ENCODE data around the gene RBL1. TPM values are rescaled to one million over a fixed set of nuclear protein-coding genes. Genes with fewer than 3 reads are reported as not detected.

RBL1 gene
- total and polyA plus RNA-seq, 2 of the 4 experiments (the other 2 are of a cell fraction), result 3.3 to 7.5 TPM

DNA sequence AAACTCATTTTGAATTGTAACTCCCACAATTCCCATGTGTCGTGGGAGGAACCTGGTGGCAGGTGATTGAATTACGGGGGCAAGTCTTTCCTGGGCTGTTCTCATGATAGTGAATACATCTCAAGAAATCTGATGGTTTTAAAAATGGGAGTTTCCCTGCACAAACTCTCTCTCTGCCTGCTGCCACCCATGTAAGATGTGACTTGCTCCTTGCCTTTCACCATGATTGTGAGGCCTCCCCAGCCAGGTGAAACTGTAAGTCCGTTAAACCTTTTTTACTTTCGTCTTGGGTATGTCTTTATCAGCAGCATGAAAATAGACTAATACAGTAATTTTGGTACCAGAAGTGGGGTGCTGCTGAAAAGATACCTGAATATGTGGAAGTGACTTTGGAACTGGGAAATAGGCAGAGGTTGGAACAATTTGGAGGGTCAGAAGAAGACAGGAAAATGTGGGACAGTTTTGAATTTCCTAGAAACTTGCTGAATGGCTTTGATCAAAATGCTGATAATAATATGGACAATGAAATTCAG is 102.9 kb downstream of the RBL1 start:
- Histone ChIP-seq H3K27me3 (ENCODE audit: control insufficient read depth, insufficient read depth, low read length) (no peaks in the 10 kb centered on the region), H2AK5ac (ENCODE audit: low read depth, low read length) (no peak overlapping the region), H3K56ac (ENCODE audit: extremely low read depth, insufficient read depth, low read length) (no peak overlapping the region), H4K8ac (ENCODE audit: low read depth in 2 of 2, low read length in 2 of 2) (no peak overlapping the region), H2AK9ac (replicated peaks; ENCODE audit: low read depth, low read length, poor library complexity) (no peak overlapping the region), H4K5ac (ENCODE audit: low read depth, low read length) (no peak overlapping the region), H3K4me3 (ENCODE audit: insufficient read depth, low read depth, low read length) (no peak overlapping the region), H3K4me2 (ENCODE audit: low read depth, low read length) (no peak overlapping the region), H2BK120ac (ENCODE audit: low read depth, low read length) (no peak overlapping the region), H4K91ac (ENCODE audit: insufficient read depth, low read depth, low read length) (no peak overlapping the region), H3K36me3 (ENCODE audit: control insufficient read depth, insufficient read depth, low read length) (peaks cover 1% of the 10 kb centered on the region; the same call in 1 of the 2 replicates), H3K9me3 (ENCODE audit: control insufficient read depth, insufficient read depth, low read length) (peaks cover 2% of the 10 kb centered on the region), H3K23ac (ENCODE audit: low read depth, low read length) (no peak overlapping the region), H3K9ac (ENCODE audit: low read depth, low read length) (no peak overlapping the region), H3K9me1 (ENCODE audit: insufficient read depth, low read length) (no peaks in the 10 kb centered on the region), H2BK20ac (ENCODE audit: low read depth, low read length) (no peak overlapping the region), H3K79me1 (ENCODE audit: low read depth in 1 of 2, low read length in 2 of 2) (no peaks in the 10 kb centered on the region), H2AFZ (replicated peaks; ENCODE audit: low read length, poor library complexity) (no peak overlapping the region), H3K18ac (ENCODE audit: low read depth, low read length) (no peak overlapping the region), H3K4me1 (ENCODE audit: control insufficient read depth, insufficient read depth, low read length) (no peaks in the 10 kb centered on the region), H3K4ac (ENCODE audit: low read depth, low read length) (no peak overlapping the region), H2BK15ac (ENCODE audit: low read depth, low read length) (no peak overlapping the region), H3K27ac (ENCODE audit: insufficient read depth, low read length) (no peak overlapping the region), H2BK5ac (ENCODE audit: low read depth, low read length, poor library complexity, severe bottlenecking) (no peak overlapping the region), H4K20me1 (ENCODE audit: insufficient read depth, low read length) (no peaks in the 10 kb centered on the region), H3K14ac (replicated peaks; ENCODE audit: low read depth, low read length) (no peak overlapping the region)
- intact Hi-C loops (cut with micrococcal nuclease) (no loop called here), dilution Hi-C loops (cut with HindIII; ENCODE audit: low sequenced_read_pairs, unreplicated experiment) (no loop called here), in situ Hi-C loops (cut with MboI; ENCODE audit: low sequenced_read_pairs) (no loop called here)
- WGBS, 2 experiments (ENCODE audit: extremely low coverage in 2 of 2, insufficient read length in 1 of 2), result no CpG with 5 or more reads among the region's 4 CpGs
- POLR2A ChIA-PET (ENCODE audit: unreplicated experiment), result no interaction called here
- ATAC-seq (ENCODE audit: low read depth) (no peak), DNase-seq (no peak)
- no TSS peak for BruUV-seq (replicated peaks)
- CTCF ChIA-PET, result no interaction called here
- TF ChIP-seq, protein P1, sequence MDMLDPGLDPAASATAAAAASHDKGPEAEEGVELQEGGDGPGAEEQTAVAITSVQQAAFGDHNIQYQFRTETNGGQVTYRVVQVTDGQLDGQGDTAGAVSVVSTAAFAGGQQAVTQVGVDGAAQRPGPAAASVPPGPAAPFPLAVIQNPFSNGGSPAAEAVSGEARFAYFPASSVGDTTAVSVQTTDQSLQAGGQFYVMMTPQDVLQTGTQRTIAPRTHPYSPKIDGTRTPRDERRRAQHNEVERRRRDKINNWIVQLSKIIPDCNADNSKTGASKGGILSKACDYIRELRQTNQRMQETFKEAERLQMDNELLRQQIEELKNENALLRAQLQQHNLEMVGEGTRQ (IDR thresholded peaks at IDR 0.05; ENCODE audit: low read depth, low read length), result no peak
- TF ChIP-seq RFX5 (IDR thresholded peaks at IDR 0.05; ENCODE audit: low read depth, low read length), result no peak
- no peak for TF ChIP-seq MAZ (IDR thresholded peaks at IDR 0.05; ENCODE audit: borderline replicate concordance, low read depth, low read length)
- TF ChIP-seq NFE2L2 (IDR thresholded peaks at IDR 0.05; ENCODE audit: low read depth, low read length), result no peak
- TF ChIP-seq MXI1 (IDR thresholded peaks at IDR 0.05; ENCODE audit: borderline replicate concordance, low read depth, low read length), result no peak
- TF ChIP-seq SMC3 (IDR thresholded peaks at IDR 0.05; ENCODE audit: low read depth, low read length), result no peak
- no peak for TF ChIP-seq BHLHE40 (IDR thresholded peaks at IDR 0.05; ENCODE audit: low read depth, low read length)
- TF ChIP-seq CEBPB (IDR thresholded peaks at IDR 0.05; ENCODE audit: low read depth, low read length), result no peak
- TF ChIP-seq, protein P2, sequence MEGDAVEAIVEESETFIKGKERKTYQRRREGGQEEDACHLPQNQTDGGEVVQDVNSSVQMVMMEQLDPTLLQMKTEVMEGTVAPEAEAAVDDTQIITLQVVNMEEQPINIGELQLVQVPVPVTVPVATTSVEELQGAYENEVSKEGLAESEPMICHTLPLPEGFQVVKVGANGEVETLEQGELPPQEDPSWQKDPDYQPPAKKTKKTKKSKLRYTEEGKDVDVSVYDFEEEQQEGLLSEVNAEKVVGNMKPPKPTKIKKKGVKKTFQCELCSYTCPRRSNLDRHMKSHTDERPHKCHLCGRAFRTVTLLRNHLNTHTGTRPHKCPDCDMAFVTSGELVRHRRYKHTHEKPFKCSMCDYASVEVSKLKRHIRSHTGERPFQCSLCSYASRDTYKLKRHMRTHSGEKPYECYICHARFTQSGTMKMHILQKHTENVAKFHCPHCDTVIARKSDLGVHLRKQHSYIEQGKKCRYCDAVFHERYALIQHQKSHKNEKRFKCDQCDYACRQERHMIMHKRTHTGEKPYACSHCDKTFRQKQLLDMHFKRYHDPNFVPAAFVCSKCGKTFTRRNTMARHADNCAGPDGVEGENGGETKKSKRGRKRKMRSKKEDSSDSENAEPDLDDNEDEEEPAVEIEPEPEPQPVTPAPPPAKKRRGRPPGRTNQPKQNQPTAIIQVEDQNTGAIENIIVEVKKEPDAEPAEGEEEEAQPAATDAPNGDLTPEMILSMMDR (conservative IDR thresholded peaks at IDR 0.05; ENCODE audit: low read depth, low read length), result no peak
- TF ChIP-seq RCOR1 (IDR thresholded peaks at IDR 0.05; ENCODE audit: insufficient replicate concordance, low read length), result no peak
- TF ChIP-seq MAFK (IDR thresholded peaks at IDR 0.05; ENCODE audit: low read depth, low read length), result no peak
- TF ChIP-seq POLR2A (IDR thresholded peaks at IDR 0.05; ENCODE audit: low read depth, low read length), result no peak
- no peak for TF ChIP-seq CHD1 (IDR thresholded peaks at IDR 0.05; ENCODE audit: low read depth, low read length)
- TF ChIP-seq, protein P3, sequence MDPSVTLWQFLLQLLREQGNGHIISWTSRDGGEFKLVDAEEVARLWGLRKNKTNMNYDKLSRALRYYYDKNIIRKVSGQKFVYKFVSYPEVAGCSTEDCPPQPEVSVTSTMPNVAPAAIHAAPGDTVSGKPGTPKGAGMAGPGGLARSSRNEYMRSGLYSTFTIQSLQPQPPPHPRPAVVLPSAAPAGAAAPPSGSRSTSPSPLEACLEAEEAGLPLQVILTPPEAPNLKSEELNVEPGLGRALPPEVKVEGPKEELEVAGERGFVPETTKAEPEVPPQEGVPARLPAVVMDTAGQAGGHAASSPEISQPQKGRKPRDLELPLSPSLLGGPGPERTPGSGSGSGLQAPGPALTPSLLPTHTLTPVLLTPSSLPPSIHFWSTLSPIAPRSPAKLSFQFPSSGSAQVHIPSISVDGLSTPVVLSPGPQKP (IDR thresholded peaks at IDR 0.05; ENCODE audit: borderline replicate concordance, low read depth, low read length), result no peak
- no peak for TF ChIP-seq FOS (IDR thresholded peaks at IDR 0.05; ENCODE audit: low read depth, low read length)
- TF ChIP-seq RAD21 (IDR thresholded peaks at IDR 0.05; ENCODE audit: low read length), result no peak

All from IMR-90 (cell line).